Chondrocyte (in vitro differentiated cells): Measurements from ENCODE around the gene SLC29A3. TPM values are rescaled to one million over a fixed set of nuclear protein-coding genes. Genes with fewer than 3 reads are reported as not detected.

Source experiments
- DNase-seq: peaks from one replicate; pipeline ENCODE4 v3.0.0; 2021; ENCODE audit warnings: mixed read lengths, low spot score
- H3K27ac Mint-ChIP-seq: one replicate; pipeline ENCODE4 v1.8.0; 2021; ENCODE audit warnings: mild to moderate bottlenecking, moderate library complexity, mixed read lengths; ENCODE audit not compliant: unreplicated experiment
- H3K27me3 Mint-ChIP-seq: 2 replicates; pipeline ENCODE4 v1.8.0; 2021; ENCODE audit warnings: low read depth, mixed read lengths
- H3K36me3 Mint-ChIP-seq: 2 replicates; pipeline ENCODE4 v1.8.0; 2021; ENCODE audit warnings: low read depth, mixed read lengths
- H3K4me1 Mint-ChIP-seq: 2 replicates; pipeline ENCODE4 v1.8.0; 2021; ENCODE audit warnings: low read depth, mild to moderate bottlenecking, mixed read lengths
- H3K4me3 Mint-ChIP-seq: one replicate; pipeline ENCODE4 v1.8.0; 2021; ENCODE audit warnings: mild to moderate bottlenecking, moderate library complexity, mixed read lengths; ENCODE audit not compliant: unreplicated experiment
- H3K9me3 Mint-ChIP-seq: 2 replicates; pipeline ENCODE4 v1.8.0; 2021; ENCODE audit warnings: low read depth, mixed read lengths
- CTCF ChIP-seq: fragments of 200-600 bp; sonication (generic); IDR thresholded peaks from 2 replicates; pipeline ENCODE4 v1.5.0; 2021; ENCODE audit warnings: antibody characterized with exemption, mild to moderate bottlenecking, moderate library complexity
- total RNA-seq: library from RNA; stranded (reverse); gene quantifications from 3 replicates; pipeline ENCODE4 v1.2.1, GENCODE V29; 2021

SLC29A3 gene
- total RNA-seq, 1 donor from 2014 or later = 3.8 TPM

- no peak for TF ChIP-seq CTCF
- no peaks in the 10 kb centered on the region for H3K4me1 Mint-ChIP-seq
- no peaks in the 10 kb centered on the region for H3K9me3 Mint-ChIP-seq
- DNase-seq = no peak
- H3K27ac Mint-ChIP-seq = no peak overlapping the region
- peaks cover 4% of the 10 kb centered on the region for H3K27me3 Mint-ChIP-seq
- peaks cover 1% of the 10 kb centered on the region for H3K36me3 Mint-ChIP-seq
- no peak overlapping the region for H3K4me3 Mint-ChIP-seq
Observed at GRCh38 chr10:71333129-71333887, 14.2 kb downstream of the SLC29A3 start.

GRCh38 chr10:71334221-71334791 is 15.2 kb downstream of the SLC29A3 start:
- Mint-ChIP-seq H3K4me3 (no peak overlapping the region), H3K4me1 (no peaks in the 10 kb centered on the region), H3K9me3 (no peaks in the 10 kb centered on the region), H3K27me3 (peaks cover 4% of the 10 kb centered on the region), H3K27ac (no peak overlapping the region), H3K36me3 (peaks cover 1% of the 10 kb centered on the region)
- DNase-seq = no peak
- TF ChIP-seq CTCF = no peak

GRCh38 chr10:71335173-71335708 is 16.2 kb downstream of the SLC29A3 start:
- Mint-ChIP-seq H3K9me3 (no peaks in the 10 kb centered on the region), H3K27ac (no peak overlapping the region), H3K27me3 (peaks cover 4% of the 10 kb centered on the region), H3K4me3 (no peak overlapping the region), H3K36me3 (peaks cover 1% of the 10 kb centered on the region), H3K4me1 (no peaks in the 10 kb centered on the region)
- no peak for TF ChIP-seq CTCF
- DNase-seq = no peak

GRCh38 chr10:71336632-71337031 is 17.6 kb downstream of the SLC29A3 start:
- Mint-ChIP-seq H3K27me3 (peaks cover 4% of the 10 kb centered on the region), H3K27ac (no peak overlapping the region), H3K4me1 (no peaks in the 10 kb centered on the region), H3K36me3 (peaks cover 3% of the 10 kb centered on the region), H3K9me3 (no peaks in the 10 kb centered on the region), H3K4me3 (no peak overlapping the region)
- no peak for DNase-seq
- no peak for TF ChIP-seq CTCF

GRCh38 chr10:71337219-71337701 is 18.2 kb downstream of the SLC29A3 start:
- Mint-ChIP-seq H3K27ac (no peak overlapping the region), H3K4me1 (no peaks in the 10 kb centered on the region), H3K27me3 (peaks cover 4% of the 10 kb centered on the region), H3K9me3 (no peaks in the 10 kb centered on the region), H3K4me3 (no peak overlapping the region), H3K36me3 (peaks cover 3% of the 10 kb centered on the region)
- DNase-seq = no peak
- no peak for TF ChIP-seq CTCF
